Measurements from ENCODE around the gene ANKRD13D.

Gene ANKRD13D

DNA sequence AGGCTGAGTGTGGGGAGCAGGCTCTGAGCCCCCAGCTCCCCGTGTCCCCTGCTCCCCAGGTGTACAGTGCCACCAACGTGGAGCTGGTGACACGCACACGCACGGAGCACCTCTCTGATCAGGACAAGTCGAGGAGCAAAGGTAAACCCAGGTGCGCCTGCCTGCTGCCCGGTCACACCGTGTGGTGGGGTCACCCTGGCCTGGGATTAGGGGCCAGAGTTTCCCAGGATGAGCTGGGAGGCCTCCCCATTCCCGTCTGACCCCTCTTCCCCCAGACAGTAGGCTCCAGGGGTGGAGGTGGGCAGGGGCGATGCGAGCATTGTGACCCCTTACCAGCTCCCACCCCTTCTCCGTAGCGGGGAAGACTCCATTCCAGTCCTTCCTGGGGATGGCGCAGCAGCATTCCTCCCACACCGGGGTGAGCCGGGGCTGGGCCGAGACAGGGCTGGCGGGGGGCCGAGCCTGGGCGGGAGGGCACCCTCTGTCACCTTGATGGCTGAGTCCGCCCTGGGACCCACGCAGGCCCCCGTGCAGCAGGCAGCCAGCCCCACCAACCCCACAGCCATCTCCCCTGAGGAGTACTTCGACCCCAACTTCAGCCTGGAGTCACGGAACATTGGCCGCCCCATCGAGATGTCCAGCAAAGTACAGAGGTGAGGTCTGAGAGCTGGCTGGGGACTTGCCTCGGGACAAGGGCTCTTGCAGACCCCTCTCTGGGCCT, 10.5 kb downstream of the ANKRD13D start:
- Histone ChIP-seq H3K27me3 (no peaks in the 10 kb centered on the region), H3K27ac (no peak overlapping the region), H3K9me3 (peaks cover 0 to 9% (median 0%) of the 10 kb centered on the region in 3 donors), H3K4me3 (no peak overlapping the region), H3K4me1 (peaks cover 0 to 27% (median 20%) of the 10 kb centered on the region in 4 donors), H3K36me3 (peaks cover 39 to 72% (median 57%) of the 10 kb centered on the region in 3 donors)
- TF ChIP-seq, protein P1, sequence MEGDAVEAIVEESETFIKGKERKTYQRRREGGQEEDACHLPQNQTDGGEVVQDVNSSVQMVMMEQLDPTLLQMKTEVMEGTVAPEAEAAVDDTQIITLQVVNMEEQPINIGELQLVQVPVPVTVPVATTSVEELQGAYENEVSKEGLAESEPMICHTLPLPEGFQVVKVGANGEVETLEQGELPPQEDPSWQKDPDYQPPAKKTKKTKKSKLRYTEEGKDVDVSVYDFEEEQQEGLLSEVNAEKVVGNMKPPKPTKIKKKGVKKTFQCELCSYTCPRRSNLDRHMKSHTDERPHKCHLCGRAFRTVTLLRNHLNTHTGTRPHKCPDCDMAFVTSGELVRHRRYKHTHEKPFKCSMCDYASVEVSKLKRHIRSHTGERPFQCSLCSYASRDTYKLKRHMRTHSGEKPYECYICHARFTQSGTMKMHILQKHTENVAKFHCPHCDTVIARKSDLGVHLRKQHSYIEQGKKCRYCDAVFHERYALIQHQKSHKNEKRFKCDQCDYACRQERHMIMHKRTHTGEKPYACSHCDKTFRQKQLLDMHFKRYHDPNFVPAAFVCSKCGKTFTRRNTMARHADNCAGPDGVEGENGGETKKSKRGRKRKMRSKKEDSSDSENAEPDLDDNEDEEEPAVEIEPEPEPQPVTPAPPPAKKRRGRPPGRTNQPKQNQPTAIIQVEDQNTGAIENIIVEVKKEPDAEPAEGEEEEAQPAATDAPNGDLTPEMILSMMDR (IDR thresholded peaks at IDR 0.05): no peak
- peak; percentile 14 to 62 for DNase-seq
- intact Hi-C loops (cut with DNase I; ENCODE audit: low total_unique reads): no loop called here

DNA sequence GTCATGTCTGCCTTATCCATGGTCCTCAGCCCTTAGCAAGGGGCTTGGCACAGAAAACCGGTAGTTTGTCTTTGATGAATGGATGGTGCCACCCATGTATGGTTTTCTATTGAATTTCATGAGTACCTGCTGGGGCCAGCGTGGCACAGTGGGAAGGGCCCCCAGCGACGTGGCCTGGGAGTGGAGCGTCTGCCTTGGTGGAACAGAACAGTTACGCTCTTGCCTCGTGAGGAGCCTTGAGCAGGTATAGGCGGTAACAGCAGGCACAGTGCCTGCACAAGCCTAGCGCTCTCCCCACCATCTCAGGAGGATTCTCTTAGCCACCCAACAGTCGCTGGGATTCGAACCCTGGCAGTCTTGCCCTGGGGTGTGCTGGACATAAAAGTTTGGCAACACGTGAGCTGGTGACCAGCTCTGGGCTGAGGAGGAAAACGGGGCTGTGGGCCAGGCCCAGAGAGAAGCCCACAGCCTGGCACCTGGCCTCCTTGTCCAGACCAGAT, 11.2 kb downstream of the ANKRD13D start:
- Histone ChIP-seq H3K4me3 (no peak overlapping the region), H3K27me3 (no peaks in the 10 kb centered on the region), H3K27ac (no peak overlapping the region), H3K9me3 (peaks cover 0 to 7% (median 0%) of the 10 kb centered on the region in 3 donors), H3K36me3 (peaks cover 34 to 65% (median 50%) of the 10 kb centered on the region in 3 donors), H3K4me1 (peaks cover 0 to 30% (median 24%) of the 10 kb centered on the region in 4 donors)
- peak; percentile 12 to 48 for DNase-seq
- intact Hi-C loops (cut with DNase I; ENCODE audit: low total_unique reads): no loop called here
- TF ChIP-seq, protein P1 (IDR thresholded peaks at IDR 0.05): no peak

DNA sequence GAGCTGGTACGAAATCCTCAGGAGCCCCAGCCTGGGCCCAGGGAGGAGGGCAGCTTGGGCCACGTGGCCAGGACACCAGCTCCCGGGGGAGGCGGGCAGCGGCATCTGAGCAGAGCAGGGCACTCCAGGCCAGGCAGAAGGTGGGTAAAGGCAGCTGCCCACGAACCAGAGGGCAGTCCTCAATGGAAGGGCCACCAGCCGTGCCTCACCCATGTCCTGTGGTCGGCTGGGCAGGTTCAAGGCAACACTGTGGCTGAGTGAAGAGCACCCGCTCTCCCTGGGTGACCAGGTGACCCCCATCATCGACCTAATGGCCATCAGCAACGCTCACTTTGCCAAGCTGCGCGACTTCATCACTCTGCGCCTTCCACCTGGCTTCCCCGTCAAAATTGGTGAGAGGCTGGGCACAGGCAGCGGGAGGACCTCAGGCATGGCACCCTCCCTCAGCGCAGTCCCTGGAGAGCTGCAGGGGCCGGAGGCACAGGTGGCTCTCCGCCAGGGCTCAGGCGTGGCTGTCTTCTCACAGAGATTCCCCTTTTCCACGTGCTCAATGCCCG, 11.7 kb downstream of the ANKRD13D start:
- no peak overlapping the region for H3K27ac ChIP-seq
- intact Hi-C loops (cut with DNase I; ENCODE audit: low total_unique reads): no loop called here
- peaks cover 0 to 1% (median 0%) of the 10 kb centered on the region in 3 donors for H3K9me3 ChIP-seq
- TF ChIP-seq, protein P1 (IDR thresholded peaks at IDR 0.05): no peak
- peak in 1 of 2 donors; percentile 67 for DNase-seq
- H3K4me3 ChIP-seq: no peak overlapping the region
- peaks cover 0 to 33% (median 24%) of the 10 kb centered on the region in 4 donors for H3K4me1 ChIP-seq
- no peaks in the 10 kb centered on the region for H3K27me3 ChIP-seq
- peaks cover 28 to 60% (median 45%) of the 10 kb centered on the region in 3 donors for H3K36me3 ChIP-seq

DNA sequence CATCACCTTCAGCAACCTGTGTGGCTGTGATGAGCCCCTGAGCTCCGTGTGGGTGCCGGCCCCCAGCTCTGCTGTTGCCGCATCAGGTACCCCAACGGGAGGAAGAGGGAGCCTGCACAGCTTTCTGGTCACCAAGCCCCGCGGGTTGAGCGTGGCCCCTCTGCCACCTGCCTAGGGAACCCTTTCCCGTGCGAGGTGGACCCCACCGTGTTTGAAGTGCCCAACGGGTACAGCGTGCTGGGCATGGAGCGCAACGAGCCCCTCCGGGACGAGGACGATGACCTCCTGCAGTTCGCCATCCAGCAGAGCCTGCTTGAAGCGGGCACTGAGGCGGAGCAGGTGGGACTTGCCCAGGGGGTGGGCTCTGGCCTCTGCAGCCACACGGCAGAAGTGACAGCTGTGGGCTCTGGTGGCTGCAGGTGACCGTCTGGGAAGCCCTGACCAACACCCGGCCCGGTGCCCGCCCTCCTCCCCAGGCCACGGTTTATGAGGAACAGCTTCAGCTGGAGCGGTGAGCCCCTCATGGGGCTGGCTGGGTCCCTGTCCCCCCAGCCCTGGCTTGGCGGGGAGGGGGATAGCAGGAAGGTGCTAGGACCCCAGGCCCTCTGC, 12.3 kb downstream of the ANKRD13D start:
- Histone ChIP-seq H3K4me1 (peaks cover 0 to 33% (median 24%) of the 10 kb centered on the region in 4 donors), H3K36me3 (peaks cover 28 to 54% (median 42%) of the 10 kb centered on the region in 3 donors), H3K27me3 (no peaks in the 10 kb centered on the region), H3K4me3 (no peak overlapping the region), H3K9me3 (no peaks in the 10 kb centered on the region), H3K27ac (peak overlapping the region in 1 of 2 donors; percentile 92)
- intact Hi-C loops (cut with DNase I; ENCODE audit: low total_unique reads): no loop called here
- TF ChIP-seq, protein P1 (IDR thresholded peaks at IDR 0.05): no peak
- DNase-seq: peak in 1 of 2 donors; percentile 62

DNA sequence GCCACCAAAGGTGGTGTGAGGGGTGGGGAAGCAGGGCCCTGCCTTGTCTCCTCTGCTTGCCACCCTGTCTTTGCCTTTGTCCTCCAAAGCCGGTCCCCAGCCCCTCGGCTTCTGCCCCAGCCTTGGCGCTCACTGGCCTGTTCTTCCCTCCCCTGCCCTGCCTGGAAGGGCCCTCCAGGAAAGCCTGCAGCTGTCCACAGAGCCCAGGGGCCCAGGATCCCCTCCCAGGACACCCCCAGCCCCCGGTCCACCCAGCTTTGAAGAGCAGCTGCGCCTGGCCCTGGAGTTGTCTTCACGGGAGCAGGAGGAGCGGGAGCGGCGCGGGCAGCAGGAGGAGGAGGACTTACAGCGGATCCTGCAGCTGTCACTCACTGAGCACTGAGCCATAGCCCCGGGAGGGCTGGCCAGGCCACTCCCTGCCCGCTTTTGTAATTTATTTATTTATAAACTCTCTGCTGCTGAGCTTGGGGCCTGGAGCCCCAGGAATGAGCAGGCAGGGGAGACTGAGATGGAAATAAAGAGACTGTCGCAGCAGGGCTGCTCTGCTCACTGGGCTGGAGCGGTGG, 12.9 kb downstream of the ANKRD13D start:
- Histone ChIP-seq H3K9me3 (no peaks in the 10 kb centered on the region), H3K4me1 (peaks cover 0 to 33% (median 24%) of the 10 kb centered on the region in 4 donors), H3K36me3 (peaks cover 24 to 53% (median 36%) of the 10 kb centered on the region in 3 donors), H3K27me3 (no peaks in the 10 kb centered on the region), H3K4me3 (peak overlapping the region; percentile 79 to 88), H3K27ac (peak overlapping the region in 1 of 2 donors; percentile 92)
- TF ChIP-seq, protein P1 (IDR thresholded peaks at IDR 0.05): no peak
- intact Hi-C loops (cut with DNase I; ENCODE audit: low total_unique reads): no loop called here
- peak; percentile 65 to 79 for DNase-seq
